Measurements from ENCODE around the gene TDRD7.

The TDRD7 gene

GRCh38 chr9:97387504-97387886 is 24.4 kb upstream of the TDRD7 start:
- DNase-seq = no peak

GRCh38 chr9:97387936-97388684 is 23.8 kb upstream of the TDRD7 start:
- DNase-seq = no peak

GRCh38 chr9:97388721-97389238 is 23.1 kb upstream of the TDRD7 start:
- DNase-seq = no peak

- DNase-seq = no peak
Measured at GRCh38 chr9:97389249-97389648, 22.6 kb upstream of the TDRD7 start.

GRCh38 chr9:97390791-97391406 is 21.0 kb upstream of the TDRD7 start:
- no peak for DNase-seq

- DNase-seq = no peak
Measured at GRCh38 chr9:97394881-97395280, 17.0 kb upstream of the TDRD7 start.

- no peak for DNase-seq
Measured at GRCh38 chr9:97395745-97396144, 16.2 kb upstream of the TDRD7 start.

GRCh38 chr9:97396256-97396655 is 15.6 kb upstream of the TDRD7 start:
- DNase-seq = no peak

GRCh38 chr9:97397220-97397619 is 14.7 kb upstream of the TDRD7 start:
- DNase-seq = no peak

- DNase-seq = peak; percentile 45
Measured at GRCh38 chr9:97398999-97399758, 12.7 kb upstream of the TDRD7 start.

- DNase-seq = no peak
Measured at GRCh38 chr9:97403746-97404316, 8.1 kb upstream of the TDRD7 start.

GRCh38 chr9:97405551-97405950 is 6.3 kb upstream of the TDRD7 start:
- DNase-seq = no peak

GRCh38 chr9:97406620-97407177 is 5.2 kb upstream of the TDRD7 start:
- no peak for DNase-seq

GRCh38 chr9:97408562-97408961 is 3.3 kb upstream of the TDRD7 start:
- no peak for DNase-seq

- DNase-seq = no peak
Measured at GRCh38 chr9:97411440-97411788, 482 bp upstream of the TDRD7 start.

- DNase-seq = no peak
Measured at GRCh38 chr9:97412626-97413385, 910 bp downstream of the TDRD7 start.

GRCh38 chr9:97413462-97413861 is 1.6 kb downstream of the TDRD7 start:
- no peak for DNase-seq

GRCh38 chr9:97415146-97415545 is 3.2 kb downstream of the TDRD7 start:
- no peak for DNase-seq

GRCh38 chr9:97418880-97419279 is 7.0 kb downstream of the TDRD7 start:
- no peak for DNase-seq

- no peak for DNase-seq
Measured at GRCh38 chr9:97419309-97419867, 7.5 kb downstream of the TDRD7 start.

GRCh38 chr9:97425336-97425972 is 13.6 kb downstream of the TDRD7 start:
- DNase-seq = no peak

- no peak for DNase-seq
Measured at GRCh38 chr9:97425973-97426336, 14.1 kb downstream of the TDRD7 start.
